HEK293 (cell line): ENCODE results near the gene KIR2DL4.

Experiments
- CTCF ChIA-PET: fragments of 350-600 bp; formaldehyde crosslinking; extraction: SDS; loops from one replicate; lab custom pipeline; 2021; ENCODE audit warnings: antibody characterized with exemption; lab: Yijun Ruan, JAX
- POLR2A ChIA-PET: fragments of 300-600 bp; formaldehyde crosslinking; extraction: SDS; loops from one replicate; lab custom pipeline; 2020; ENCODE audit warnings: antibody characterized with exemption, inconsistent platforms; lab: Yijun Ruan, JAX
- H3K27ac ChIP-seq: fragments of 200-500 bp; sonication (Bioruptor generic); 2 replicates; pipeline ENCODE4 v1.5.1; 2014; ENCODE audit warnings: low read depth, low read length, control low read depth, inconsistent platforms; ENCODE audit errors: extremely low read depth
- H3K36me3 ChIP-seq, 2 experiments: fragments of 200-500 bp in 1 of 2; sonication (Bioruptor generic) in 1 of 2; 1 replicate in 1 of 2; 2 replicates in 1 of 2; pipeline ENCODE4 v1.5.1; 2014 to 2017; ENCODE audit warnings: inconsistent platforms in 2 of 2, low read length in 2 of 2; ENCODE audit not compliant: control insufficient read depth in 2 of 2, insufficient read depth in 1 of 2
- H3K4me1 ChIP-seq: fragments of 200-500 bp; sonication (Bioruptor generic); 2 replicates; pipeline ENCODE4 v1.5.1; 2014; ENCODE audit warnings: mild to moderate bottlenecking, low read length, inconsistent platforms; ENCODE audit not compliant: control insufficient read depth, insufficient read depth
- H3K4me3 ChIP-seq: 2 replicates; pipeline ENCODE4 v1.5.1; 2011; ENCODE audit warnings: low read depth, mild to moderate bottlenecking, control low read depth, low read length, moderate library complexity
- H3K9me3 ChIP-seq: fragments of 200-500 bp; sonication (Bioruptor generic); 2 replicates; pipeline ENCODE4 v1.5.1; 2014; ENCODE audit warnings: low read depth, low read length, inconsistent platforms; ENCODE audit not compliant: control insufficient read depth, insufficient read depth
- GLIS1 ChIP-seq: fragments of 450-650 bp; formaldehyde crosslinking; IDR thresholded peaks from 2 replicates; pipeline ENCODE4 v1.5.1; 2016; ENCODE audit warnings: missing biosample characterization, missing genetic modification characterization
- KLF16 ChIP-seq: fragments of 450-650 bp; formaldehyde crosslinking; IDR thresholded peaks from 2 replicates; pipeline ENCODE4 v1.5.1; 2017; ENCODE audit warnings: missing biosample characterization, missing genetic modification characterization
- ZBTB10 ChIP-seq: fragments of 450-650 bp; formaldehyde crosslinking; IDR thresholded peaks from 2 replicates; pipeline ENCODE4 v1.5.1; 2016; ENCODE audit warnings: missing biosample characterization, missing genetic modification characterization
- ZBTB21 ChIP-seq: fragments of 450-650 bp; formaldehyde crosslinking; IDR thresholded peaks from 2 replicates; pipeline ENCODE4 v1.5.1; 2017; ENCODE audit warnings: missing biosample characterization, missing genetic modification characterization
- ZNF155 ChIP-seq: fragments of 450-650 bp; formaldehyde crosslinking; IDR thresholded peaks from 2 replicates; pipeline ENCODE4 v1.5.1; 2016; ENCODE audit warnings: missing biosample characterization, missing genetic modification characterization
- ZNF274 ChIP-seq, 2 experiments: fragments of 200-500 bp in 1 of 2; fragments of 450-650 bp in 1 of 2; sonication (Bioruptor generic) in 1 of 2; formaldehyde crosslinking in 1 of 2; IDR thresholded peaks; 2 replicates each; pipeline versions ENCODE4 v1.5.1 to v1.6.1; 2014 to 2016; ENCODE audit warnings: borderline replicate concordance in 1 of 2, inconsistent platforms in 1 of 2, low read length in 1 of 2, missing biosample characterization in 1 of 2, missing genetic modification characterization in 1 of 2
- ZNF302 ChIP-seq: fragments of 450-650 bp; formaldehyde crosslinking; IDR thresholded peaks from 2 replicates; pipeline ENCODE4 v1.5.1; 2016; ENCODE audit warnings: missing biosample characterization, missing genetic modification characterization, low read depth
- ZNF362 ChIP-seq: fragments of 450-650 bp; formaldehyde crosslinking; IDR thresholded peaks from 2 replicates; pipeline ENCODE4 v1.5.1; 2016; ENCODE audit warnings: missing biosample characterization, missing genetic modification characterization
- ZNF416 ChIP-seq: fragments of 450-650 bp; formaldehyde crosslinking; IDR thresholded peaks from 2 replicates; pipeline ENCODE4 v1.5.1; 2016; ENCODE audit warnings: missing biosample characterization, missing genetic modification characterization
- ZNF423 ChIP-seq: fragments of 450-650 bp; formaldehyde crosslinking; IDR thresholded peaks from 2 replicates; pipeline ENCODE4 v1.5.1; 2016; ENCODE audit warnings: missing biosample characterization, missing genetic modification characterization
- ZNF624 ChIP-seq: fragments of 450-650 bp; formaldehyde crosslinking; IDR thresholded peaks from 2 replicates; pipeline ENCODE4 v1.5.1; 2017; ENCODE audit warnings: missing biosample characterization, missing genetic modification characterization
- ZNF792 ChIP-seq: fragments of 450-650 bp; formaldehyde crosslinking; IDR thresholded peaks from 2 replicates; pipeline ENCODE4 v1.5.1; 2016; ENCODE audit warnings: missing biosample characterization, missing genetic modification characterization
- TF ChIP-seq, protein P1 (sequence below): fragments of 450-650 bp; formaldehyde crosslinking; IDR thresholded peaks from 2 replicates; pipeline ENCODE4 v1.5.1; 2016; ENCODE audit warnings: missing biosample characterization, missing genetic modification characterization
- TF ChIP-seq, protein P2 (sequence below): fragments of 450-650 bp; formaldehyde crosslinking; IDR thresholded peaks from 2 replicates; pipeline ENCODE4 v1.5.1; 2017; ENCODE audit warnings: missing biosample characterization, missing genetic modification characterization
- TF ChIP-seq, protein P3 (sequence below): fragments of 450-650 bp; formaldehyde crosslinking; IDR thresholded peaks from 2 replicates; pipeline ENCODE4 v1.5.1; 2016; ENCODE audit warnings: missing biosample characterization, missing genetic modification characterization, borderline replicate concordance
- TF ChIP-seq, protein P4 (sequence below): fragments of 450-650 bp; formaldehyde crosslinking; conservative IDR thresholded peaks from 2 replicates; pipeline ENCODE4 v1.5.1; 2016; ENCODE audit warnings: low read depth, missing biosample characterization, missing genetic modification characterization

Gene KIR2DL4

GRCh38 chr19:54795758-54796157, 7.7 kb upstream of the KIR2DL4 start:
- POLR2A ChIA-PET = no interaction called here
- H3K9me3 ChIP-seq = no peaks in the 10 kb centered on the region
- TF ChIP-seq ZNF624 (tag by site-specific recombination) (no peak), ZBTB10 (tag by site-specific recombination) (no peak), KLF16 (tag by site-specific recombination) (no peak), ZNF274 (IDR thresholded peaks at IDR 0.05; ENCODE audit: low read length) (no peak), ZNF274 (tag by site-specific recombination; IDR thresholded peaks at IDR 0.05; ENCODE audit: borderline replicate concordance) (no peak)
- TF ChIP-seq, protein P1, sequence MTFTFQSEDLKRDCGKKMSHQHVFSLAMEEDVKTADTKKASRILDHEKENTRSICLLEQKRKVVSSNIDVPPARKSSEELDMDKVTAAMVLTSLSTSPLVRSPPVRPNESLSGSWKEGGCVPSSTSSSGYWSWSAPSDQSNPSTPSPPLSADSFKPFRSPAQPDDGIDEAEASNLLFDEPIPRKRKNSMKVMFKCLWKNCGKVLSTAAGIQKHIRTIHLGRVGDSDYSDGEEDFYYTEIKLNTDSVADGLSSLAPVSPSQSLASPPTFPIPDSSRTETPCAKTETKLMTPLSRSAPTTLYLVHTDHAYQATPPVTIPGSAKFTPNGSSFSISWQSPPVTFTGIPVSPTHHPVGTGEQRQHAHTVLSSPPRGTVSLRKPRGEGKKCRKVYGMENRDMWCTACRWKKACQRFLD (tag by site-specific recombination) = no peak
- H3K4me1 ChIP-seq = no peaks in the 10 kb centered on the region
- no peaks in the 10 kb centered on the region for H3K36me3 ChIP-seq
- no peak overlapping the region for H3K27ac ChIP-seq
- no peak overlapping the region for H3K4me3 ChIP-seq
- CTCF ChIA-PET = no interaction called here

GRCh38 chr19:54804101-54804500, 691 bp downstream of the KIR2DL4 start:
- Histone ChIP-seq H3K4me3 (no peak overlapping the region), H3K27ac (no peak overlapping the region), H3K4me1 (no peaks in the 10 kb centered on the region), H3K36me3 (no peaks in the 10 kb centered on the region), H3K9me3 (no peaks in the 10 kb centered on the region)
- POLR2A ChIA-PET = no interaction called here
- TF ChIP-seq, protein P2, sequence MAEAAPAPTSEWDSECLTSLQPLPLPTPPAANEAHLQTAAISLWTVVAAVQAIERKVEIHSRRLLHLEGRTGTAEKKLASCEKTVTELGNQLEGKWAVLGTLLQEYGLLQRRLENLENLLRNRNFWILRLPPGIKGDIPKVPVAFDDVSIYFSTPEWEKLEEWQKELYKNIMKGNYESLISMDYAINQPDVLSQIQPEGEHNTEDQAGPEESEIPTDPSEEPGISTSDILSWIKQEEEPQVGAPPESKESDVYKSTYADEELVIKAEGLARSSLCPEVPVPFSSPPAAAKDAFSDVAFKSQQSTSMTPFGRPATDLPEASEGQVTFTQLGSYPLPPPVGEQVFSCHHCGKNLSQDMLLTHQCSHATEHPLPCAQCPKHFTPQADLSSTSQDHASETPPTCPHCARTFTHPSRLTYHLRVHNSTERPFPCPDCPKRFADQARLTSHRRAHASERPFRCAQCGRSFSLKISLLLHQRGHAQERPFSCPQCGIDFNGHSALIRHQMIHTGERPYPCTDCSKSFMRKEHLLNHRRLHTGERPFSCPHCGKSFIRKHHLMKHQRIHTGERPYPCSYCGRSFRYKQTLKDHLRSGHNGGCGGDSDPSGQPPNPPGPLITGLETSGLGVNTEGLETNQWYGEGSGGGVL (tag by site-specific recombination) = no peak
- TF ChIP-seq ZNF302 (tag by site-specific recombination) (no peak), GLIS1 (tag by site-specific recombination) (no peak), ZBTB21 (tag by site-specific recombination) (no peak), ZNF155 (no peak), ZNF362 (tag by site-specific recombination) (no peak), ZNF423 (tag by site-specific recombination) (no peak), ZNF792 (tag by site-specific recombination) (no peak), ZNF416 (tag by site-specific recombination) (no peak)
- TF ChIP-seq, protein P3, sequence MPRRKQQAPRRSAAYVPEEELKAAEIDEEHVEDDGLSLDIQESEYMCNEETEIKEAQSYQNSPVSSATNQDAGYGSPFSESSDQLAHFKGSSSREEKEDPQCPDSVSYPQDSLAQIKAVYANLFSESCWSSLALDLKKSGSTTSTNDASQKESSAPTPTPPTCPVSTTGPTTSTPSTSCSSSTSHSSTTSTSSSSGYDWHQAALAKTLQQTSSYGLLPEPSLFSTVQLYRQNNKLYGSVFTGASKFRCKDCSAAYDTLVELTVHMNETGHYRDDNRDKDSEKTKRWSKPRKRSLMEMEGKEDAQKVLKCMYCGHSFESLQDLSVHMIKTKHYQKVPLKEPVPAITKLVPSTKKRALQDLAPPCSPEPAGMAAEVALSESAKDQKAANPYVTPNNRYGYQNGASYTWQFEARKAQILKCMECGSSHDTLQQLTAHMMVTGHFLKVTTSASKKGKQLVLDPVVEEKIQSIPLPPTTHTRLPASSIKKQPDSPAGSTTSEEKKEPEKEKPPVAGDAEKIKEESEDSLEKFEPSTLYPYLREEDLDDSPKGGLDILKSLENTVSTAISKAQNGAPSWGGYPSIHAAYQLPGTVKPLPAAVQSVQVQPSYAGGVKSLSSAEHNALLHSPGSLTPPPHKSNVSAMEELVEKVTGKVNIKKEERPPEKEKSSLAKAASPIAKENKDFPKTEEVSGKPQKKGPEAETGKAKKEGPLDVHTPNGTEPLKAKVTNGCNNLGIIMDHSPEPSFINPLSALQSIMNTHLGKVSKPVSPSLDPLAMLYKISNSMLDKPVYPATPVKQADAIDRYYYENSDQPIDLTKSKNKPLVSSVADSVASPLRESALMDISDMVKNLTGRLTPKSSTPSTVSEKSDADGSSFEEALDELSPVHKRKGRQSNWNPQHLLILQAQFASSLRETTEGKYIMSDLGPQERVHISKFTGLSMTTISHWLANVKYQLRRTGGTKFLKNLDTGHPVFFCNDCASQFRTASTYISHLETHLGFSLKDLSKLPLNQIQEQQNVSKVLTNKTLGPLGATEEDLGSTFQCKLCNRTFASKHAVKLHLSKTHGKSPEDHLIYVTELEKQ (tag by site-specific recombination) = no peak
- TF ChIP-seq, protein P4, sequence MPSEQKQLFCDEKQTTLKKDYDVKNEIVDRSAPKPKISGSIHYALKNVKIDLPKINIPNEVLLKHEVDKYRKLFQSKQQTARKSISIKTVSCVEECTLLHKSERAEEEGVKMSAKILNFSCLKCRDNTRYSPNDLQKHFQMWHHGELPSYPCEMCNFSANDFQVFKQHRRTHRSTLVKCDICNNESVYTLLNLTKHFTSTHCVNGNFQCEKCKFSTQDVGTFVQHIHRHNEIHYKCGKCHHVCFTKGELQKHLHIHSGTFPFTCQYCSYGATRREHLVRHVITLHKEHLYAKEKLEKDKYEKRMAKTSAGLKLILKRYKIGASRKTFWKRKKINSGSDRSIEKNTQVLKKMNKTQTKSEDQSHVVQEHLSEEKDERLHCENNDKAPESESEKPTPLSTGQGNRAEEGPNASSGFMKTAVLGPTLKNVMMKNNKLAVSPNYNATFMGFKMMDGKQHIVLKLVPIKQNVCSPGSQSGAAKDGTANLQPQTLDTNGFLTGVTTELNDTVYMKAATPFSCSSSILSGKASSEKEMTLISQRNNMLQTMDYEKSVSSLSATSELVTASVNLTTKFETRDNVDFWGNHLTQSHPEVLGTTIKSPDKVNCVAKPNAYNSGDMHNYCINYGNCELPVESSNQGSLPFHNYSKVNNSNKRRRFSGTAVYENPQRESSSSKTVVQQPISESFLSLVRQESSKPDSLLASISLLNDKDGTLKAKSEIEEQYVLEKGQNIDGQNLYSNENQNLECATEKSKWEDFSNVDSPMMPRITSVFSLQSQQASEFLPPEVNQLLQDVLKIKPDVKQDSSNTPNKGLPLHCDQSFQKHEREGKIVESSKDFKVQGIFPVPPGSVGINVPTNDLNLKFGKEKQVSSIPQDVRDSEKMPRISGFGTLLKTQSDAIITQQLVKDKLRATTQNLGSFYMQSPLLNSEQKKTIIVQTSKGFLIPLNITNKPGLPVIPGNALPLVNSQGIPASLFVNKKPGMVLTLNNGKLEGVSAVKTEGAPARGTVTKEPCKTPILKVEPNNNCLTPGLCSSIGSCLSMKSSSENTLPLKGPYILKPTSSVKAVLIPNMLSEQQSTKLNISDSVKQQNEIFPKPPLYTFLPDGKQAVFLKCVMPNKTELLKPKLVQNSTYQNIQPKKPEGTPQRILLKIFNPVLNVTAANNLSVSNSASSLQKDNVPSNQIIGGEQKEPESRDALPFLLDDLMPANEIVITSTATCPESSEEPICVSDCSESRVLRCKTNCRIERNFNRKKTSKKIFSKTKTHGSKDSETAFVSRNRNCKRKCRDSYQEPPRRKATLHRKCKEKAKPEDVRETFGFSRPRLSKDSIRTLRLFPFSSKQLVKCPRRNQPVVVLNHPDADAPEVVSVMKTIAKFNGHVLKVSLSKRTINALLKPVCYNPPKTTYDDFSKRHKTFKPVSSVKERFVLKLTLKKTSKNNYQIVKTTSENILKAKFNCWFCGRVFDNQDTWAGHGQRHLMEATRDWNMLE = no peak
- CTCF ChIA-PET = interaction anchor here (0.8 kb wide), 1 partner anchor 77 kb away, joined by 3 read pairs; no protein-coding TSS in a partner anchor
